ENCODE measurements around the gene TPBG. TPM values are rescaled to one million over a fixed set of nuclear protein-coding genes. Genes with fewer than 3 reads are reported as not detected.

Gene TPBG
- total and polyA plus RNA-seq, 2 experiments from 2014 or later = 127 to 174 TPM

GRCh38 chr6:82396964-82397751 is 33.5 kb downstream of the TPBG start:
- no peaks in the 10 kb centered on the region for H3K9me3 ChIP-seq (ENCODE audit: low read depth)
- H3K4me3 ChIP-seq = peak overlapping the region; percentile 30
- TF ChIP-seq EZH2phosphoT487 (IDR thresholded peaks at IDR 0.05; ENCODE audit: insufficient read depth, low read depth) = 0 out of 2 replicates have a peak, but pooled peaks have one; percentile 63
- TF ChIP-seq EZH2 (IDR thresholded peaks at IDR 0.05; ENCODE audit: insufficient read depth, poor library complexity, severe bottlenecking) = no peak
- peak; percentile 95 for DNase-seq
- H3K9ac ChIP-seq = no peak overlapping the region
- peaks cover 39% of the 10 kb centered on the region for H3F3A ChIP-seq (ENCODE audit: insufficient read depth)
- H3K9me2 ChIP-seq (ENCODE audit: insufficient read depth) = no peaks in the 10 kb centered on the region
- H3K79me2 ChIP-seq (ENCODE audit: insufficient read depth) = no peaks in the 10 kb centered on the region
- no peak overlapping the region for H2AFZ ChIP-seq
- 27 to 38% methylated on average over 1 of the region's 1 CpG for WGBS, 2 experiments (ENCODE audit: low coverage in 1 of 2, low lambda C conversion rate in 2 of 2, missing lambda C conversion rate in 2 of 2)
- H3K36me3 ChIP-seq (ENCODE audit: low read depth) = no peaks in the 10 kb centered on the region
- H3K4me2 ChIP-seq (ENCODE audit: unreplicated experiment) = peak overlapping the region; percentile 70
- H4K20me1 ChIP-seq (ENCODE audit: insufficient read depth) = no peaks in the 10 kb centered on the region
- peak overlapping the region; percentile 56 for H3K27ac ChIP-seq
- H3K27me3 ChIP-seq (replicated peaks; ENCODE audit: insufficient read depth) = no peaks in the 10 kb centered on the region
- H3K4me1 ChIP-seq (ENCODE audit: insufficient read depth) = peaks cover 32% of the 10 kb centered on the region
- in situ Hi-C loops (cut with MboI) = no loop called here

DNA sequence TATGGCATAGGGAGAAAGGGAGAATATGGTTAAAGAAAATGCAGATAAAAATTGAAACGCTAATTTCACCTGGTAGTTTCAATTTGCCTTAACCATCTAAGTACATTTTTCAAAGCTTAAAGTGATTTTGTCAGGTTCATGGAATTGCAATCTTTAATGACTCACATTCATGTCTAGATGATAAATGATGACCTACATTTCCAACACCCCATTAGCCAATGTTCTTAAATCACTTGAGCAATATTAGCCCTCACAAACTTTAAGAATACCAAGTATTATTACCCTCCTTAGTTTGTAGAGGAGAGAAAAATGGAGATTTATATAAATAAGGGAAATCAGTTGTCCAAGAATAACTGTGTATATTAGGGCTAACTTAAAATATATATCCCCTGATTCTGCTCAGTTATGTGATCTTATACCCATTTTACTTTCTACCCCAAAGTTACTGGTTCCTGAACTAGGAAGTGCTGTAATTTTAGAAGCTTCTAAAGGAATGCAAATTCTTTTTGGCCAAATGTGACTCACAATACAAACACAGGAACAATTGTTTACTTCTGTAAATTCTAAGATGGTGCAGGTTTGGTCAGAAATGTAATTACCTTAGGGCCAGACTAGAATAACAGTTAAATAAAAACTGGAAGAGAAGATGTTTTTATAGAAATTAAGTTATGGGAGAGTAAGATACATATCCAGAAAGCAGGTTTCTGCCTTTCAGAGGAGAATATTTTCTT is 34.5 kb downstream of the TPBG start:
- in situ Hi-C loops (cut with MboI) = no loop called here
- H3K36me3 ChIP-seq (ENCODE audit: low read depth) = no peaks in the 10 kb centered on the region
- peak overlapping the region; percentile 70 for H3K4me2 ChIP-seq (ENCODE audit: unreplicated experiment)
- no peaks in the 10 kb centered on the region for H3K79me2 ChIP-seq (ENCODE audit: insufficient read depth)
- H3K27ac ChIP-seq = peak overlapping the region; percentile 56
- no peaks in the 10 kb centered on the region for H4K20me1 ChIP-seq (ENCODE audit: insufficient read depth)
- H2AFZ ChIP-seq = no peak overlapping the region
- peak overlapping the region; percentile 30 for H3K4me3 ChIP-seq
- no peaks in the 10 kb centered on the region for H3K27me3 ChIP-seq (replicated peaks; ENCODE audit: insufficient read depth)
- no peaks in the 10 kb centered on the region for H3K9me2 ChIP-seq (ENCODE audit: insufficient read depth)
- peaks cover 32% of the 10 kb centered on the region for H3K4me1 ChIP-seq (ENCODE audit: insufficient read depth)
- peaks cover 39% of the 10 kb centered on the region for H3F3A ChIP-seq (ENCODE audit: insufficient read depth)
- no peaks in the 10 kb centered on the region for H3K9me3 ChIP-seq (ENCODE audit: low read depth)
- no peak overlapping the region for H3K9ac ChIP-seq
- WGBS, 2 experiments (ENCODE audit: low coverage in 1 of 2, low lambda C conversion rate in 2 of 2, missing lambda C conversion rate in 2 of 2) = 71 to 82% methylated on average over 1 of the region's 1 CpG
- TF ChIP-seq EZH2phosphoT487 (IDR thresholded peaks at IDR 0.05; ENCODE audit: insufficient read depth, low read depth) (no peak), EZH2 (IDR thresholded peaks at IDR 0.05; ENCODE audit: insufficient read depth, poor library complexity, severe bottlenecking) (no peak)
- peak; percentile 69 for DNase-seq

DNA sequence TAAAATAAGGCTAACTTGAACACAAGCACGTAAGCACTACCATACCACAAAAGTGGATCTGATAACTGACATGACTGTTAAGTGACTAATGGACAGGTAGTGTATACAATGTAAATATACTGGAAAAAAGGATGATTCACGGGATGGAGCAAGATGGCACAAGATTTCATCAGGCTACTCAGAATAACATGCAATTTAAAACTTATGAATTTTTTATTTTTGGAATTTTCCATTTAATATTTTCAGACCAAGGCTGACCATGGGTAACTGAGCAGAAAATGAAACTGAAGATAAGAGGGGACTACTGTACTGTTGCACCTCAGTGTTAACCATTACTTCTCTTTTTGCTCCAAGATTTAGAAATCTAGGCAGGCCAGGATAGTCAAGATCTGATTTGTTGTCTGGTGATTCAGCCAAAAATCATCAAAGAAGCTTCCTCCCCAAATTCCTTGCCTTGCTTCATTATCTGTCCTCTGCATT is 45.4 kb downstream of the TPBG start:
- peaks cover 32% of the 10 kb centered on the region for H3K4me1 ChIP-seq (ENCODE audit: insufficient read depth)
- H3K9ac ChIP-seq = peak overlapping the region; percentile 56
- H3K79me2 ChIP-seq (ENCODE audit: insufficient read depth) = no peaks in the 10 kb centered on the region
- no peaks in the 10 kb centered on the region for H3K9me2 ChIP-seq (ENCODE audit: insufficient read depth)
- no peak for TF ChIP-seq EZH2 (IDR thresholded peaks at IDR 0.05; ENCODE audit: insufficient read depth, poor library complexity, severe bottlenecking)
- TF ChIP-seq EZH2phosphoT487 (IDR thresholded peaks at IDR 0.05; ENCODE audit: insufficient read depth, low read depth) = no peak
- peak overlapping the region; percentile 38 for H3K4me3 ChIP-seq
- H2AFZ ChIP-seq = peak overlapping the region; percentile 31; the same call in 1 of the 2 replicates
- peaks cover 26% of the 10 kb centered on the region for H3F3A ChIP-seq (ENCODE audit: insufficient read depth)
- 7 to 10% methylated on average over 2 of the region's 2 CpGs for WGBS, 2 experiments (ENCODE audit: low coverage in 1 of 2, low lambda C conversion rate in 2 of 2, missing lambda C conversion rate in 2 of 2)
- H3K36me3 ChIP-seq (ENCODE audit: low read depth) = no peaks in the 10 kb centered on the region
- DNase-seq = peak; percentile 79
- no peaks in the 10 kb centered on the region for H4K20me1 ChIP-seq (ENCODE audit: insufficient read depth)
- H3K4me2 ChIP-seq (ENCODE audit: unreplicated experiment) = peak overlapping the region; percentile 56
- no peaks in the 10 kb centered on the region for H3K9me3 ChIP-seq (ENCODE audit: low read depth)
- in situ Hi-C loops (cut with MboI) = no loop called here
- H3K27ac ChIP-seq = peak overlapping the region; percentile 87
- H3K27me3 ChIP-seq (replicated peaks; ENCODE audit: insufficient read depth) = no peaks in the 10 kb centered on the region

DNA sequence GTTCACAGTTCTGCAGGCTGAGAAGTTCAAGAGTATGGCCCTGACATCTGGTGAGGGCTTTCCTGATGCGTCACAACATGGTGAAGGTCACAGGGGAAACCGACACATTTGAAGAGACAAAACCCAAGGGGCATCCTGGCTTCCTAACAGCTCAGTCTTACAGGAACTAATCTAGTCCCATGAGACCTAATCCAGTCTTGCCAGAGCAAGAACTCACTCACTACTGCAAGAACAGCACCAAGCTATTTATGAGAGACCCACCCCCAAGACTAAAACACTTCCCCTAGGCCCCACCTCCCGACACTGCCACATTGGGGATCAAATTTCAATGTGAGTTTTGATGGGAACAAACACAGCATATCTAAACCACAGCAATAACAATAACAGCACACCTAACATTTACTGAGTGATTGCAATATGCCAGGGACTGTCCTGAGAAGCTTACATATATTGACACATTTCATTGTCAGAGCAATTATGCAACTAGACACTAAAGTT is 46.6 kb downstream of the TPBG start:
- WGBS, 2 experiments (ENCODE audit: low coverage in 1 of 2, low lambda C conversion rate in 2 of 2, missing lambda C conversion rate in 2 of 2) = 32 to 45% methylated on average over 3 of the region's 3 CpGs
- no peaks in the 10 kb centered on the region for H4K20me1 ChIP-seq (ENCODE audit: insufficient read depth)
- H3K9ac ChIP-seq = no peak overlapping the region
- DNase-seq = peak; percentile 72
- H3K36me3 ChIP-seq (ENCODE audit: low read depth) = no peaks in the 10 kb centered on the region
- H3K27ac ChIP-seq = peak overlapping the region; percentile 87
- TF ChIP-seq EZH2phosphoT487 (IDR thresholded peaks at IDR 0.05; ENCODE audit: insufficient read depth, low read depth) (no peak), EZH2 (IDR thresholded peaks at IDR 0.05; ENCODE audit: insufficient read depth, poor library complexity, severe bottlenecking) (no peak)
- H3K4me1 ChIP-seq (ENCODE audit: insufficient read depth) = peaks cover 32% of the 10 kb centered on the region
- no peaks in the 10 kb centered on the region for H3K27me3 ChIP-seq (replicated peaks; ENCODE audit: insufficient read depth)
- no peaks in the 10 kb centered on the region for H3K9me3 ChIP-seq (ENCODE audit: low read depth)
- no peaks in the 10 kb centered on the region for H3K79me2 ChIP-seq (ENCODE audit: insufficient read depth)
- in situ Hi-C loops (cut with MboI) = no loop called here
- no peak overlapping the region for H2AFZ ChIP-seq
- no peak overlapping the region for H3K4me3 ChIP-seq
- H3K9me2 ChIP-seq (ENCODE audit: insufficient read depth) = 0 out of 2 replicates have a peak, but pooled peaks cover 3% of the 10 kb centered on the region
- H3F3A ChIP-seq (ENCODE audit: insufficient read depth) = peaks cover 26% of the 10 kb centered on the region
- H3K4me2 ChIP-seq (ENCODE audit: unreplicated experiment) = peak overlapping the region; percentile 56

All from GM23248 (cell line).